K562 (cell line): ENCODE data around the gene WDR81.

Source experiments
- CHD2 ChIP-seq: IDR thresholded peaks from 2 replicates; pipeline ENCODE4 v1.6.1; 2011; ENCODE audit warnings: low read depth, low read length
- ERF ChIP-seq: fragments of 450-650 bp; formaldehyde crosslinking; IDR thresholded peaks from 2 replicates; pipeline ENCODE4 v1.4.0; 2020; ENCODE audit warnings: mild to moderate bottlenecking, mixed read lengths
- FOXP4 ChIP-seq: sonication (generic); formaldehyde crosslinking; IDR thresholded peaks from 2 replicates; pipeline ENCODE4 v1.8.0; 2022; ENCODE audit warnings: mild to moderate bottlenecking, missing genetic modification reagents, borderline replicate concordance
- GTF2F1 ChIP-seq: IDR thresholded peaks from 2 replicates; pipeline ENCODE4 v1.6.1; 2011; ENCODE audit warnings: low read depth, low read length, improper control_type of control experiment
- MAX ChIP-seq: sonication (generic); formaldehyde crosslinking; IDR thresholded peaks from 2 replicates; pipeline ENCODE4 v1.9.0; 2022; ENCODE audit warnings: mild to moderate bottlenecking, missing genetic modification reagents
- NR1H2 ChIP-seq: sonication (generic); formaldehyde crosslinking; IDR thresholded peaks from 2 replicates; pipeline ENCODE4 v1.4.0; 2020; ENCODE audit warnings: mild to moderate bottlenecking, missing genetic modification reagents
- RFX7 ChIP-seq: fragments of 250-450 bp; sonication (Bioruptor Pico); IDR thresholded peaks from 2 replicates; pipeline ENCODE4 v1.5.1; 2021; ENCODE audit warnings: mild to moderate bottlenecking
- SNAPC5 ChIP-seq: fragments of 250-450 bp; sonication (Bioruptor Pico); IDR thresholded peaks from 2 replicates; pipeline ENCODE4 v1.8.0; 2021; ENCODE audit warnings: moderate library complexity, mild to moderate bottlenecking, inconsistent platforms
- TBP ChIP-seq: optimal IDR thresholded peaks from 2 replicates; pipeline ENCODE3; 2011; ENCODE audit warnings: low read depth, low read length, improper control_type of control experiment
- ZMIZ1 ChIP-seq, 2 experiments: fragments of 150-350 bp in 1 of 2; IDR thresholded peaks; 2 replicates each; pipeline ENCODE4 v1.6.1; 2012 to 2016; ENCODE audit warnings: low read depth in 2 of 2, low read length in 2 of 2, mild to moderate bottlenecking in 1 of 2, moderate library complexity in 1 of 2
- ZNF780A ChIP-seq: fragments of 250-450 bp; sonication (Bioruptor Pico); IDR thresholded peaks from 2 replicates; pipeline ENCODE4 v1.5.0; 2021; ENCODE audit warnings: mild to moderate bottlenecking

- no peak for TF ChIP-seq ERF
- no peak for TF ChIP-seq TBP
- TF ChIP-seq MAX (CRISPR knock-in tag), result no peak
- TF ChIP-seq RFX7 (CRISPR knock-in tag), result no peak
- no peak for TF ChIP-seq ZMIZ1 (IDR thresholded peaks at IDR 0.05; ENCODE audit: low read depth in 2 of 2, low read length in 2 of 2)
- no peak for TF ChIP-seq GTF2F1
- no peak for TF ChIP-seq SNAPC5 (CRISPR knock-in tag)
- no peak for TF ChIP-seq CHD2
- no peak for TF ChIP-seq FOXP4 (CRISPR knock-in tag)
- no peak for TF ChIP-seq ZNF780A (CRISPR knock-in tag)
- TF ChIP-seq NR1H2, result no peak
Measured at GRCh38 chr17:1758807-1759206, 34.3 kb downstream of the WDR81 start.
